Activated naive CD8-positive, alpha-beta T cell treated with anti-CD3 and anti-CD28 coated beads, Interleukin-2, amount 50 U/mL, for 24 hours (primary cell): ENCODE measurements around the gene MFNG.

Experiments used
- ATAC-seq: fragments of 150-1000 bp; cut with Tn5 transposase; one replicate; pipeline ENCODE4 v1.10.0; 2021
- DNase-seq: peaks from one replicate; pipeline ENCODE4 v3.0.0; 2021
- H3K27ac Mint-ChIP-seq: one replicate; pipeline ENCODE4 v1.8.0; 2021; ENCODE audit warnings: mild to moderate bottlenecking, mixed read lengths
- H3K27me3 Mint-ChIP-seq: one replicate; pipeline ENCODE4 v1.8.0; 2021; ENCODE audit warnings: mixed read lengths
- H3K36me3 Mint-ChIP-seq: one replicate; pipeline ENCODE4 v1.8.0; 2021; ENCODE audit warnings: low read depth, mixed read lengths
- H3K4me1 Mint-ChIP-seq: one replicate; pipeline ENCODE4 v1.8.0; 2021; ENCODE audit warnings: mixed read lengths
- H3K4me3 Mint-ChIP-seq: one replicate; pipeline ENCODE4 v1.8.0; 2021; ENCODE audit warnings: mild to moderate bottlenecking, moderate library complexity, mixed read lengths
- H3K9me3 Mint-ChIP-seq: one replicate; pipeline ENCODE4 v1.8.0; 2021; ENCODE audit warnings: mixed read lengths

The MFNG gene

DNA sequence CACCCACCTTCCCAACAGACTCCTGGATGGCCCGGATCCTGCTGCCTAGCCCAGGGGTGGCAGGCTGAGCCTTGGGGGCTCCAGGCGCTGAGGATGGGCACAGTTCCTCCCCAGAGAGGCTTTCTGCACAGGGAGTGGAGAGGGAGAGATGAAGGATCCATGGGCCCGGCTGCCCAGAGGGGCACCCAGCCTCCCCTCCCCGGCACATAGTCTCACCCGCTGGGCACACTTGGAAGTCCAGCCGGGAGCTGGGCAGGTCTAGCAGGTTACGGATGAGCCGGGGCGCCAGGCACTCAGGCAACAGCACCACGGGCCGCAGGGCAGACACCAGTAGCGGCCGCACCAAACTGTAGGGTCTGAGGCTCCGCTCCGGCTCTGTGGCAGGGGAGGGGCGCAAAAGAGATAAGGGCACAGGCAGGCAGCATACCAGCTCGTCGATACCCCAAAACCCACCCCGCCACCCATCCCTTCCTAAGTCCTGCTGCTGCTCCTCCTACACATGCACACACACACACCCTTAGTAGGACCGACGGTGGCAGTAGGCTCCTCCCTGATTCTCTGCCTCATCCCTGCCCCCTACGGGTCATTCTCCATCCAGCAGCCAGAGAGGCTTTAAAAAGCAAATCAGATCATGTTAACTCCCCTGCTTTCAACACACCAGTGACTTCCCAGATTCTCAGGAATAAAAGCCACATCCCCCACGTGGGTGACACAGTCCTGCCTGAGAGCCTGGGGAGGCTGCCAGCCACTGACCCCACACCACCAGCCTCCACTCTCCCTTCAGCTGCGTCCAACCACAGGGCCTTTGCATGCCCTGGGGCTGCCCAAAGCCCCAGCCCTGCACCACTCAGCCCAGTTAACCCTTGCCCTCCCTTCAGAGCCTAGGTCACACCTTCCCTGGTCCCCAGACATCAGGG lies 6.5 kb upstream of the MFNG start:
- H3K36me3 Mint-ChIP-seq: no peaks in the 10 kb centered on the region
- ATAC-seq (peak; percentile 53), DNase-seq (peak; percentile 66)
- peaks cover 24% of the 10 kb centered on the region for H3K4me1 Mint-ChIP-seq
- no peaks in the 10 kb centered on the region for H3K27me3 Mint-ChIP-seq
- H3K4me3 Mint-ChIP-seq: no peak overlapping the region
- H3K27ac Mint-ChIP-seq: no peak overlapping the region
- H3K9me3 Mint-ChIP-seq: no peaks in the 10 kb centered on the region

- ATAC-seq: no peak
- Mint-ChIP-seq H3K4me1 (peaks cover 33% of the 10 kb centered on the region), H3K4me3 (no peak overlapping the region), H3K27ac (no peak overlapping the region), H3K27me3 (no peaks in the 10 kb centered on the region), H3K36me3 (no peaks in the 10 kb centered on the region), H3K9me3 (no peaks in the 10 kb centered on the region)
- no peak for DNase-seq
Observed at GRCh38 chr22:37491559-37492427, 5.6 kb upstream of the MFNG start.

- Mint-ChIP-seq H3K27me3 (no peaks in the 10 kb centered on the region), H3K4me1 (peaks cover 38% of the 10 kb centered on the region)
Observed at GRCh38 chr22:37491106-37491505, 4.9 kb upstream of the MFNG start.

DNA sequence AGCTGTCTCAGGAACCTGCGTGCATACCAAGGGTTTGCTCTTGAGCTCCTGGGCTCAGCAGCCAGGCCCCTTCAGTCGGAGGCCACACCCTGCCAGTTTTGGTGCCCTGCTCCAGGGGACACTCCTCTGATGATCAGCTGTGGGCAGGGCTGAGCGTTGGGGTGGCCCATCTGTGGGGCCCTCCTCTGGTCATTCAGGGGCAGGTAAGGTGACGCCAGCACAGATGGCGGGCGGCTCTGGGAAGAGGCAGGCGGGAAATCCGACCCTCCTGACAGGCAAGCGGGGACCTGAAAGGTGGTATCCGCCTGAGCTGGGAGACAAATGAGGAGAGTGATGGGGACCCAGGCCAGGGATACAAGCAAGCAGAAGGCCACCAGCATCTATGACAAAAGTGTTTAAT lies 3.8 kb upstream of the MFNG start:
- no peaks in the 10 kb centered on the region for H3K27me3 Mint-ChIP-seq
- peaks cover 1% of the 10 kb centered on the region for H3K36me3 Mint-ChIP-seq
- no peaks in the 10 kb centered on the region for H3K9me3 Mint-ChIP-seq
- DNase-seq (no peak), ATAC-seq (no peak)
- H3K4me3 Mint-ChIP-seq: no peak overlapping the region
- H3K4me1 Mint-ChIP-seq: peaks cover 38% of the 10 kb centered on the region
- no peak overlapping the region for H3K27ac Mint-ChIP-seq

More at GRCh38 chr22:37491106-37491505, 4.9 kb upstream of the MFNG start:
- DNase-seq (no peak), ATAC-seq (no peak)
- no peak overlapping the region for H3K4me3 Mint-ChIP-seq
- no peaks in the 10 kb centered on the region for H3K9me3 Mint-ChIP-seq
- no peak overlapping the region for H3K27ac Mint-ChIP-seq
- no peaks in the 10 kb centered on the region for H3K36me3 Mint-ChIP-seq

GRCh38 chr22:37488337-37489135 lies 2.4 kb upstream of the MFNG start:
- ATAC-seq: no peak
- Mint-ChIP-seq H3K4me1 (peaks cover 43% of the 10 kb centered on the region), H3K36me3 (peaks cover 14% of the 10 kb centered on the region), H3K4me3 (no peak overlapping the region), H3K27me3 (no peaks in the 10 kb centered on the region), H3K9me3 (no peaks in the 10 kb centered on the region), H3K27ac (no peak overlapping the region)
- no peak for DNase-seq

DNA sequence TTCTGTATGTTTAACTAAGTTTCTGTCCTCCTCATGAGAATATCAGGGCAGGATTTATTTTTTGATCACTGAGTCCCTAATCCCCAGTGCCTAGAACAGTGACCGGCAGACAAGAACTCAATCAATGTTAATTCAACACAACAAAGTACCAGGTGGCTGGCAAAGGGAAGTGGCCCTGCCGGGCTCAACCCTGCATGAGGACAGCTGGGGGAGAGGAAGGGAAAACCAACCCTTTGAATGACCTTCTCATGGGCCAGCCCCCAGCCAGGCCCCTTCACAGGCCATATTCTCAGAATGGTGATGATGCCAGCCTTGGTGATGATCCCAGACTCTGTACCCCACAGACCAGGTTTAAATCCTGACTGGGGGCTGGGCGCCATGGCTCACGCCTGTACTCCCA lies 1.4 kb upstream of the MFNG start:
- Mint-ChIP-seq H3K36me3 (peaks cover 22% of the 10 kb centered on the region), H3K9me3 (no peaks in the 10 kb centered on the region), H3K4me3 (peak overlapping the region; percentile 97), H3K27me3 (no peaks in the 10 kb centered on the region), H3K4me1 (peaks cover 44% of the 10 kb centered on the region), H3K27ac (no peak overlapping the region)
- no peak for DNase-seq
- ATAC-seq: no peak

DNA sequence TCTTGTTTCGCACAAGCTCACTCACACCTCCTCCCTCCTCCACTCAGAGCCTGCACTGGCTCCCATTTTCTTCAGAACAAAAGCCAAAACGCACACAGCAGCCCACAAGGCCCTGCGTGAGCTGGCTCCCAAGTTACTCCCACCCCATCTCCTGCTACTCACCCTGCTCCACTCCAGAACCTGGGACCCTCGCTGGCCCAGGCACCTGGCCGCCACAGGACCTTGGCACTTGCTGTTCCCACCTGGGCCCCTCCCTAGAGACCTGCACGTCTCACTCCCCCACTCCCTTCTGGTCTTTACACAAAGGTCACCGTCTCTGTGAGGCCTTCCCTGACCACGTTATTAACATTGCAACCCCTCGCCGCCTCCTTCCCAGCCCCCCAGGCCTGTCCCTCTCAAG lies 945 bp upstream of the MFNG start:
- Mint-ChIP-seq H3K27me3 (no peaks in the 10 kb centered on the region), H3K4me1 (peaks cover 49% of the 10 kb centered on the region), H3K27ac (peak overlapping the region; percentile 79), H3K36me3 (peaks cover 26% of the 10 kb centered on the region), H3K4me3 (peak overlapping the region; percentile 97), H3K9me3 (no peaks in the 10 kb centered on the region)
- ATAC-seq (no peak), DNase-seq (no peak)

GRCh38 chr22:37485395-37486223 lies 575 bp downstream of the MFNG start:
- Mint-ChIP-seq H3K9me3 (no peaks in the 10 kb centered on the region), H3K27ac (peak overlapping the region; percentile 97), H3K4me1 (peaks cover 57% of the 10 kb centered on the region), H3K36me3 (peaks cover 34% of the 10 kb centered on the region), H3K4me3 (peak overlapping the region; percentile 97), H3K27me3 (no peaks in the 10 kb centered on the region)
- ATAC-seq (peak; percentile 1), DNase-seq (peak; percentile 36)

DNA sequence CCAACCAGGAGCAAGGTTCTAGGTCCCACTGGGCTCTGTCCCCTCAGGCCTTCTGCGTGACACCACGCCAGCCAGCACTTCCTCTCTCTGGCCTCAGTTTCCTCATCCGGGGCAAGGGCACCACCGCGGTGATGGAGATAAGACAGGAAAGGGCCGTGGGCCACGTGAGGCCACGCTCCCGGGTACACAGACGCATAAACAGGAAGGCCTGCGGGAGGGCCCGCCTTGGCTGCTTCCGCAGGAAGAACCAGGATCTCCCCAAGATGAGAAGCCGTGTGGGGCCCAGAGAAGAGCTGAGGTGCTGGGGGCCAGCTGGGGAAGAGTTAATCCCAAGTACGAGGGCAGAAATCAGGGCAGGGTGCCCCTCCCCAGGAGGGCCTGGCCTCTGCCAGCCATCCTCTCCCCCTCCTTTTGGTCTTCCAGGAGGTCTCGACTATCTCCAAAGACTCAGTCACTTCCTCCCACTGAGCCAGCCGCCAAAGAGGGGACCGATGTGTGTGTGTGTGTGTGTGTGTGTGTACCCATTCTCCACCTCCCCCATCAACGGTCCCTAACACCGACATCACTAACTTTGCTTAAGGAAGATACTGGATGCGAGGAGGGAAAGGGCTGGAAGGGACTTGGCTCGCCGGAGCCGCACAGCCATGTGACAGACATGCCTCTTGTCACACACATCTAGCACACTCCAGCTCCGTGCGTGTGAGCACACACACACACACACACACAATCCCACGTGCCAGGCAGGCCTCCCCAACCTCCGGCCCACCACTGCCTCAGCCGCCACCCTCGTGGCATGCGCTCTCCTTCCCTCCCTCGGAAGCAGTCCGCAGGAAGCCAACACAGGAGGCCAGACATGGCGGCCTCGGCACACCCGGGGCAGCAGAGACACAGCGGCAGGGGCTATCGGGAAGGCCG lies 1.4 kb downstream of the MFNG start:
- H3K36me3 Mint-ChIP-seq: peaks cover 34% of the 10 kb centered on the region
- peaks cover 57% of the 10 kb centered on the region for H3K4me1 Mint-ChIP-seq
- peak overlapping the region; percentile 97 for H3K4me3 Mint-ChIP-seq
- peak overlapping the region; percentile 97 for H3K27ac Mint-ChIP-seq
- H3K27me3 Mint-ChIP-seq: no peaks in the 10 kb centered on the region
- DNase-seq (peak; percentile 82), ATAC-seq (peak; percentile 80)
- no peaks in the 10 kb centered on the region for H3K9me3 Mint-ChIP-seq

DNA sequence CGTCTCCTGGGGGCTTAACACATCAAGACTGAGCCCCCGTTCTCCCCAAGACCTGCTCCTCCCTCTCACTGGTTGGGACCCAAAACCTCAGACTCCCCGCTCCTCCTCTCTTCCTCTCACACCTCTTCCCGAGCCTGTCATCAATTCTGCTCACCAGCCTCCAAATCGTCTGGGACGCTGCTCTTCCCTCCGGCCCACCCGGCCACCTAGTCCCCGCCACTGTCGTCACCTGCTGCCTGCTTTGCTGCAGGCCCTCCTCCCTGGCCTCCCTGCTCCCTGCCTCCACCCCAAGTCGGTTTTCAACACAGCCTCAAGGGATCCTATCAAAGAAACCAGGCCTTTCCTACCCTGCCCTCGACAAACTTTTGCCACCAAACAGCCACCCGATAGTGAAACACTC lies 3.1 kb downstream of the MFNG start:
- Mint-ChIP-seq H3K4me3 (peak overlapping the region; percentile 97), H3K4me1 (peaks cover 49% of the 10 kb centered on the region), H3K36me3 (peaks cover 38% of the 10 kb centered on the region), H3K9me3 (no peaks in the 10 kb centered on the region), H3K27me3 (no peaks in the 10 kb centered on the region), H3K27ac (peak overlapping the region; percentile 97)
- ATAC-seq: no peak
- no peak for DNase-seq

- H3K36me3 Mint-ChIP-seq: peaks cover 39% of the 10 kb centered on the region
- H3K9me3 Mint-ChIP-seq: no peaks in the 10 kb centered on the region
- peaks cover 42% of the 10 kb centered on the region for H3K4me1 Mint-ChIP-seq
- DNase-seq: no peak
- peak overlapping the region; percentile 97 for H3K27ac Mint-ChIP-seq
- H3K4me3 Mint-ChIP-seq: peak overlapping the region; percentile 97
- no peak for ATAC-seq
- no peaks in the 10 kb centered on the region for H3K27me3 Mint-ChIP-seq
Observed at GRCh38 chr22:37482244-37482643, 3.9 kb downstream of the MFNG start.

GRCh38 chr22:37481347-37481907 lies 4.8 kb downstream of the MFNG start:
- Mint-ChIP-seq H3K9me3 (no peaks in the 10 kb centered on the region), H3K36me3 (peaks cover 44% of the 10 kb centered on the region), H3K4me3 (peak overlapping the region; percentile 97), H3K4me1 (peaks cover 34% of the 10 kb centered on the region), H3K27ac (peak overlapping the region; percentile 97), H3K27me3 (no peaks in the 10 kb centered on the region)
- no peak for ATAC-seq
- DNase-seq: no peak
